Right lobe of liver (tissue), 6 donors: ENCODE measurements around the gene OTX1. TPM values are rescaled to one million over a fixed set of nuclear protein-coding genes. Genes with fewer than 3 reads are reported as not detected.
A peak's percentile ranks its signal among the peaks of the same experiment; 100 is the strongest.

Experiments
- ATAC-seq, 4 donors: fragments of 200-7000 bp; cut with Tn5 transposase; one replicate each; pipeline ENCODE4 v1.9.1; 2020; ENCODE audit warnings: mild to moderate bottlenecking in 4 of 4, moderate library complexity in 4 of 4
- DNase-seq, 3 donors: peaks; one replicate each; pipeline ENCODE4 v3.0.0-alpha.2; 2020
- H3K27ac ChIP-seq, 3 donors: fragments of 200-600 bp; one replicate each; pipeline ENCODE4 v1.8.0; 2022
- H3K27me3 ChIP-seq, 2 donors: fragments of 200-600 bp; one replicate each; pipeline ENCODE4 v1.8.0; 2022
- H3K36me3 ChIP-seq, 4 donors: fragments of 200-600 bp; sonication (generic) in 1 of 4; one replicate each; pipeline versions ENCODE4 v1.5.1 to v1.8.0; 2017 to 2022; ENCODE audit warnings: control low read depth in 1 of 4
- H3K4me1 ChIP-seq, 4 donors: fragments of 200-600 bp; sonication (generic) in 1 of 4; one replicate each; pipeline versions ENCODE4 v1.5.1 to v1.8.0; 2017 to 2022; ENCODE audit warnings: control low read depth in 1 of 4
- H3K4me3 ChIP-seq, 3 donors: fragments of 200-600 bp; one replicate each; pipeline ENCODE4 v1.8.0; 2022
- H3K9me3 ChIP-seq, 4 donors: fragments of 200-600 bp; sonication (generic) in 1 of 4; one replicate each; pipeline versions ENCODE4 v1.5.1 to v1.8.0; 2017 to 2022; ENCODE audit warnings: control low read depth in 1 of 4
- CTCF ChIP-seq, 4 donors: fragments of 200-600 bp in 3 of 4; fragments of 450-650 bp in 1 of 4; IDR thresholded peaks; one replicate each; pipeline versions ENCODE4 v1.5.1 to v1.8.0; 2016 to 2022; ENCODE audit warnings: antibody characterized with exemption in 4 of 4, mild to moderate bottlenecking in 2 of 4
- POLR2A ChIP-seq: fragments of 450-650 bp; IDR thresholded peaks from one replicate; pipeline ENCODE4 v1.6.1; 2017; ENCODE audit warnings: antibody characterized with exemption, mild to moderate bottlenecking
- WGBS: methylation state at CpG from one replicate; pipeline ENCODE4 v1.1.6; 2018; ENCODE audit warnings: low coverage, low lambda C conversion rate; ENCODE audit not compliant: insufficient coverage; ENCODE audit errors: missing lambda C conversion rate; 5-methylcytosine and 5-hydroxymethylcytosine counted together
- intact Hi-C, 2 donors: fragments of 100-400 bp; cut with DNase I; formaldehyde crosslinking; loops; one replicate each; pipeline versions ENCODE4 v1.11.2 to v1.14.1; 2022
- long read RNA-seq: library from polyadenylated mRNA; unstranded; transcript quantifications from one replicate; pipeline ENCODE4 v2.0.0, GENCODE V29; 2019
- total RNA-seq, 6 experiments: library from RNA; depleted of rRNA in 2 of 6; stranded (reverse); fragments of >200 nt in 2 of 6; fragmentation: NEBNext Ultra II Directional in 3 of 6; extraction: Animal tissue kit (Norgen Biotek cat#: 25700) in 3 of 6; gene quantifications; one replicate each; pipeline versions ENCODE4 v1.1.0 to v1.2.4, GENCODE V29; 2016 to 2023
- donor health status: DM: no; HTN: yes; CAD: no.
- donor health status: DM: no; HTN: no; CAD: no.
- donor health status: DM: no; HTN: no; CAD: no.
- donor health status: DM: no; HTN: yes; CAD: no.
- donor health status: DM: no; HTN: yes; CAD: no.

The OTX1 gene
- not detected for total RNA-seq
- long read RNA-seq, result 0 reads

- Histone ChIP-seq H3K27me3 (peaks cover 4 to 11% of the 10 kb centered on the region in 2 donors), H3K27ac (no peak within 1 kb of the TSS), H3K4me1 (peaks cover 0 to 50% (median 0%) of the 10 kb centered on the region in 4 donors), H3K4me3 (peak within 1 kb of the TSS; percentile 30 to 53 (median 52)), H3K36me3 (peaks cover 0 to 7% (median 0%) of the 10 kb centered on the region in 4 donors), H3K9me3 (no peaks in the 10 kb centered on the region)
- no peak for TF ChIP-seq CTCF (IDR thresholded peaks at IDR 0.05)
- no peak for TF ChIP-seq POLR2A
- ATAC-seq (peak; percentile 65 to 82 (median 74)), DNase-seq (peak; percentile 71 to 80 (median 74))
- WGBS, result under 1% methylated on average over 11 of the region's 73 CpGs
- intact Hi-C loops, result no loop called here
Observed at GRCh38 chr2:63050334-63051041, at the start of gene OTX1. OTX1 (plus strand) TSS chr2:63050830; CDS start chr2:63052991, 2,161 bp downstream.

- Histone ChIP-seq H3K4me1 (no peaks in the 10 kb centered on the region), H3K9me3 (no peaks in the 10 kb centered on the region), H3K4me3 (no peak overlapping the region), H3K27ac (no peak overlapping the region), H3K27me3 (no peaks in the 10 kb centered on the region), H3K36me3 (peaks cover 0 to 14% (median 7%) of the 10 kb centered on the region in 4 donors)
- ATAC-seq, result no peak
- DNase-seq, result no peak
- TF ChIP-seq POLR2A, result no peak
- TF ChIP-seq CTCF (IDR thresholded peaks at IDR 0.05), result no peak
- intact Hi-C loops, result no loop called here
Observed at GRCh38 chr2:63001576-63001975, 49.1 kb upstream of the OTX1 start.

GRCh38 chr2:63003351-63003750, 47.3 kb upstream of the OTX1 start:
- Histone ChIP-seq H3K9me3 (no peaks in the 10 kb centered on the region), H3K27me3 (no peaks in the 10 kb centered on the region), H3K36me3 (peaks cover 0 to 9% (median 5%) of the 10 kb centered on the region in 4 donors), H3K4me1 (no peaks in the 10 kb centered on the region), H3K4me3 (no peak overlapping the region), H3K27ac (no peak overlapping the region)
- DNase-seq (no peak), ATAC-seq (no peak)
- intact Hi-C loops, result no loop called here
- 93% methylated on average over 4 of the region's 4 CpGs for WGBS
- TF ChIP-seq CTCF (IDR thresholded peaks at IDR 0.05) (no peak), POLR2A (no peak)

GRCh38 chr2:63007813-63008458, 42.7 kb upstream of the OTX1 start:
- no peak for ATAC-seq
- no peak for TF ChIP-seq POLR2A
- no peak for TF ChIP-seq CTCF (IDR thresholded peaks at IDR 0.05)

More at GRCh38 chr2:63007813-63008458, 42.7 kb upstream of the OTX1 start:
- no peaks in the 10 kb centered on the region for H3K9me3 ChIP-seq
- H3K27ac ChIP-seq, result no peak overlapping the region
- no peak for DNase-seq
- H3K27me3 ChIP-seq, result no peaks in the 10 kb centered on the region
- H3K4me1 ChIP-seq, result no peaks in the 10 kb centered on the region
- no peak overlapping the region for H3K4me3 ChIP-seq
- H3K36me3 ChIP-seq, result peaks cover 0 to 9% (median under 1%) of the 10 kb centered on the region in 4 donors
- intact Hi-C loops, result no loop called here
